Adrenal gland (tissue), 12 donors: Measurements from ENCODE around the gene HMCN2. TPM values are rescaled to one million over a fixed set of nuclear protein-coding genes. Genes with fewer than 3 reads are reported as not detected.
A peak's percentile ranks its signal among the peaks of the same experiment; 100 is the strongest.

Source experiments
- DNase-seq, 7 donors: peaks; one replicate each; pipeline ENCODE4 v3.0.0-alpha.2; 2019 to 2020
- H3K27ac ChIP-seq, 5 donors: fragments of 200-600 bp; sonication (generic) in 4 of 5; 1 replicate in 3 of 5; 2 replicates in 2 of 5; pipeline versions ENCODE4 v1.5.1 to v1.8.0; 2016 to 2020; ENCODE audit warnings: mild to moderate bottlenecking in 1 of 5
- H3K27me3 ChIP-seq: fragments of 200-600 bp; 2 replicates; pipeline ENCODE4 v1.8.0; 2021
- H3K36me3 ChIP-seq, 2 donors: fragments of 200-600 bp; replicated peaks in 1 of 2; 1 replicate in 1 of 2; 2 replicates in 1 of 2; pipeline versions ENCODE4 v1.5.1 to v1.8.0; 2018 to 2022
- H3K4me1 ChIP-seq, 2 donors: fragments of 200-600 bp; replicated peaks in 1 of 2; 1 replicate in 1 of 2; 2 replicates in 1 of 2; pipeline versions ENCODE4 v1.5.1 to v1.8.0; 2018 to 2021
- H3K4me3 ChIP-seq, 4 donors: fragments of 200-600 bp; sonication (generic) in 3 of 4; one replicate each; pipeline ENCODE4 v1.5.1; 2016 to 2018
- H3K9me3 ChIP-seq, 3 donors: fragments of 200-600 bp; sonication (generic) in 1 of 3; replicated peaks in 1 of 3; 1 replicate in 2 of 3; 2 replicates in 1 of 3; pipeline versions ENCODE4 v1.5.1 to v1.8.0; 2016 to 2021
- POLR2A ChIP-seq, 2 donors: fragments of 450-650 bp; IDR thresholded peaks; one replicate each; pipeline ENCODE4 v1.6.1; 2017; ENCODE audit warnings: antibody characterized with exemption in 2 of 2, mild to moderate bottlenecking in 2 of 2, moderate library complexity in 1 of 2
- WGBS, 4 donors: extraction: QIAGEN DNeasy Blood & Tissue Kit in 2 of 4; methylation state at CpG; one replicate each; pipeline versions ENCODE4 v1.1.5 to v1.1.7; 2013 to 2017; 5-methylcytosine and 5-hydroxymethylcytosine counted together
- intact Hi-C, 2 donors: fragments of 100-400 bp; cut with DNase I; formaldehyde crosslinking; loops; one replicate each; pipeline versions ENCODE4 v1.14.1 to v1.15.0; 2022 to 2023
- polyA plus RNA-seq, 3 donors: library from polyadenylated mRNA; stranded (reverse); fragments of 200-250 nt in 2 of 3; fragments of 350-450 nt in 1 of 3; fragmentation: Illumina TruSeq in 1 of 3; extraction: RNeasy Lipid Tissue Mini Kit (QIAGEN cat#74804) in 1 of 3; gene quantifications; one replicate each; pipeline ENCODE4 v1.2.3, GENCODE V29; 2013 to 2014
- total RNA-seq, 9 donors: library from RNA; depleted of rRNA in 4 of 9; stranded (reverse); fragments of >200 nt in 4 of 9; fragments of 120-200 nt in 1 of 9; fragmentation: NEBNext Ultra II Directional in 1 of 9; extraction: Animal tissue kit (Norgen Biotek cat#: 25700) in 1 of 9; gene quantifications; one replicate each; pipeline versions ENCODE4 v1.1.0 to v1.2.4, GENCODE V29; 2013 to 2023
- TF ChIP-seq, protein P1 (sequence below), 6 experiments: fragments of 450-650 bp in 4 of 6; fragments of 200-600 bp in 2 of 6; sonication (generic) in 1 of 6; IDR thresholded peaks; 1 replicate in 5 of 6; 2 replicates in 1 of 6; pipeline versions ENCODE4 v1.5.1 to v1.8.0; 2016 to 2021; ENCODE audit warnings: antibody characterized with exemption in 6 of 6, mild to moderate bottlenecking in 2 of 6, moderate library complexity in 1 of 6
- donor health status: healthy with polysubstance abuse.
- donor health status: Bipolar disorder and iron deficiency.
- donor health status: DM: yes; HTN: yes; CAD: no.
- donor health status: DM: no; HTN: no; CAD: no.
- donor health status: DM: no; HTN: no; CAD: no.
- donor health status: DM: yes; HTN: yes; CAD: no.

The HMCN2 gene
- total and polyA plus RNA-seq, 12 donors, result 0.05 to 25.8 (median 0.42) TPM; not detected in 1

GRCh38 chr9:130243015-130243881 lies 22.3 kb upstream of the HMCN2 start:
- WGBS, 4 donors, result 24 to 29% (median 25%) methylated on average over 20 to 35 of the region's 35 CpGs
- H3K9me3 ChIP-seq, result no peaks in the 10 kb centered on the region
- intact Hi-C loops, result no loop called here
- TF ChIP-seq, protein P1, sequence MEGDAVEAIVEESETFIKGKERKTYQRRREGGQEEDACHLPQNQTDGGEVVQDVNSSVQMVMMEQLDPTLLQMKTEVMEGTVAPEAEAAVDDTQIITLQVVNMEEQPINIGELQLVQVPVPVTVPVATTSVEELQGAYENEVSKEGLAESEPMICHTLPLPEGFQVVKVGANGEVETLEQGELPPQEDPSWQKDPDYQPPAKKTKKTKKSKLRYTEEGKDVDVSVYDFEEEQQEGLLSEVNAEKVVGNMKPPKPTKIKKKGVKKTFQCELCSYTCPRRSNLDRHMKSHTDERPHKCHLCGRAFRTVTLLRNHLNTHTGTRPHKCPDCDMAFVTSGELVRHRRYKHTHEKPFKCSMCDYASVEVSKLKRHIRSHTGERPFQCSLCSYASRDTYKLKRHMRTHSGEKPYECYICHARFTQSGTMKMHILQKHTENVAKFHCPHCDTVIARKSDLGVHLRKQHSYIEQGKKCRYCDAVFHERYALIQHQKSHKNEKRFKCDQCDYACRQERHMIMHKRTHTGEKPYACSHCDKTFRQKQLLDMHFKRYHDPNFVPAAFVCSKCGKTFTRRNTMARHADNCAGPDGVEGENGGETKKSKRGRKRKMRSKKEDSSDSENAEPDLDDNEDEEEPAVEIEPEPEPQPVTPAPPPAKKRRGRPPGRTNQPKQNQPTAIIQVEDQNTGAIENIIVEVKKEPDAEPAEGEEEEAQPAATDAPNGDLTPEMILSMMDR (IDR thresholded peaks at IDR 0.05), result peak; percentile 93 to 98 (median 94)
- TF ChIP-seq POLR2A (IDR thresholded peaks at IDR 0.05), result peak in 1 of 2 donors; percentile 36
- H3K4me1 ChIP-seq, result peaks cover 9 to 10% of the 10 kb centered on the region in 2 donors
- DNase-seq, result peak; percentile 80 to 95 (median 88)
- no peaks in the 10 kb centered on the region for H3K36me3 ChIP-seq
- peak overlapping the region; percentile 40 to 90 (median 63) for H3K27ac ChIP-seq
- peak overlapping the region in 1 of 4 donors; percentile 14 for H3K4me3 ChIP-seq
- no peaks in the 10 kb centered on the region for H3K27me3 ChIP-seq

DNA sequence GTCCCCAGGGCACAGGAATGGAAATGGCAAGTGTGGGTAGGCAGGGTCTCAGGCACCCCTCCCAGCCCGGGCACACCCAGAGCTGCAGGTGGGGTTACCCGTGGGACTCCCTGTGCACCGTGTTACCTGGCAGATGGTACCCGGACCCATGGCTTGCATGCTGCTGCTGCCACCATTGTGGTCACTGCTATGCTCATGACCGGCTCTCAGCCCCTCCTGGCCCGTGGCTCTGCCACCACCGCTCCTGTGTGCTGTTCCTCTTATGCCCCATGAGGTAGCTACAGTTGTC lies 21.7 kb upstream of the HMCN2 start:
- intact Hi-C loops, result no loop called here
- Histone ChIP-seq H3K27ac (no peak overlapping the region), H3K27me3 (no peaks in the 10 kb centered on the region), H3K4me1 (peaks cover 9 to 10% of the 10 kb centered on the region in 2 donors), H3K36me3 (no peaks in the 10 kb centered on the region), H3K4me3 (no peak overlapping the region), H3K9me3 (no peaks in the 10 kb centered on the region)
- TF ChIP-seq, protein P1 (IDR thresholded peaks at IDR 0.05), result no peak
- TF ChIP-seq POLR2A (IDR thresholded peaks at IDR 0.05), result no peak
- DNase-seq, result no peak
- 75 to 88% (median 84%) methylated on average over 1 to 7 of the region's 7 CpGs for WGBS, 4 donors

DNA sequence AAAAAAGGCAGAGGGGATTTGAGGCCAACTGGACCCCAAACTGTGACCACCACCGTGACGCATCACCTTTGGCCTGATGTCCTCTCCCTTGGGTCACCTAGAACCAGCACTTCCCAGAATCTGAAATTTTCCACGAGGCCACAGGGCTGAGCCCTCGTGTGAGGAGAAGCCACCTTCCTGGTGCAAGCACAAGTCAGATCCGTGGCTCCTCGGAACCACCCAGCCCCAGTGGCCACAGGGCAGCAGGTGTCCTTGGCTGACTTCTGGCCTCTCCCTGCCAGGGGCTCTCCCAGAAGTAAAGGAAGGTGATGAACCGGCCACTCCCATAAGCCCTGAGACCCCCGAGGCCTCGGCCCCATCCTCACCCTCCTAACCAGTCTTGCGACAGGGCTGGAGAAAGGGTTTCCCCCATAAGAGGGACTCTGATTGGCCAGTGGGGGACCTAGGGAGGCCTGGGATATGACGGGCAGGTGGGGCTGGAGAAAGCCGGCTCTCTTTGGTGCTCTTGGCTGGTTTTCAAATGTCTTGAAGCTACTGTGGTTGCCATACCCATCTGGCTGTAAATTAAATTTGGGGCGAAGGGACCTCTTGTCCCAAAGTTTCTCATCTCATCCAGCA lies 20.9 kb upstream of the HMCN2 start:
- 84 to 92% (median 89%) methylated on average over 9 to 13 of the region's 13 CpGs for WGBS, 4 donors
- Histone ChIP-seq H3K27ac (no peak overlapping the region), H3K27me3 (no peaks in the 10 kb centered on the region), H3K4me1 (peaks cover 9 to 10% of the 10 kb centered on the region in 2 donors), H3K9me3 (no peaks in the 10 kb centered on the region), H3K36me3 (no peaks in the 10 kb centered on the region), H3K4me3 (no peak overlapping the region)
- intact Hi-C loops, result loop anchor here in 1 of 2 donors (5.0 kb wide), 1 partner anchor 98 kb away; no protein-coding TSS in a partner anchor
- TF ChIP-seq, protein P1 (IDR thresholded peaks at IDR 0.05), result no peak
- TF ChIP-seq POLR2A (IDR thresholded peaks at IDR 0.05), result no peak
- DNase-seq, result no peak

- WGBS, 4 donors, result 89 to 95% (median 94%) methylated on average over 11 of the region's 11 CpGs
- H3K4me1 ChIP-seq, result peaks cover under 1 to 6% of the 10 kb centered on the region in 2 donors
- H3K36me3 ChIP-seq, result no peaks in the 10 kb centered on the region
- intact Hi-C loops, result loop anchor here in 1 of 2 donors (5.0 kb wide), 1 partner anchor 97 kb away; no protein-coding TSS in a partner anchor
- TF ChIP-seq POLR2A (IDR thresholded peaks at IDR 0.05), result no peak
- TF ChIP-seq, protein P1 (IDR thresholded peaks at IDR 0.05), result no peak
- H3K4me3 ChIP-seq, result no peak overlapping the region
- DNase-seq, result no peak
- H3K27me3 ChIP-seq, result no peaks in the 10 kb centered on the region
- no peak overlapping the region for H3K27ac ChIP-seq
- no peaks in the 10 kb centered on the region for H3K9me3 ChIP-seq
These were observed 20.1 kb upstream of the HMCN2 start for GRCh38 chr9:130245474-130245873.
